ENCODE results near the gene SPEM3.

- TF ChIP-seq CTCF (IDR thresholded peaks at IDR 0.05 in 8 of 11, conservative IDR thresholded peaks at IDR 0.05 in 3 of 11) (peak in 3 of 11 experiments; percentile 27 to 30 (median 28)), POLR2A (IDR thresholded peaks at IDR 0.05) (no peak)
Observed at GRCh38 chr17:7404737-7405349, 23.8 kb upstream of the SPEM3 start.

All from spleen (tissue), 7 donors.